Progenitor cell of endocrine pancreas (in vitro differentiated cells): ENCODE results near the gene TMEM119. TPM values are rescaled to one million over a fixed set of nuclear protein-coding genes. Genes with fewer than 3 reads are reported as not detected.
"Not testable (repeated sequence)": the region's sequence is repeated elsewhere in the genome, so short reads cannot be mapped to it uniquely, and the experiment has no call there.

Experiments used
- DNase-seq: peaks from one replicate; pipeline ENCODE4 v3.0.0; 2021; ENCODE audit warnings: low spot score; ENCODE audit not compliant: unreplicated experiment
- H3K27ac Mint-ChIP-seq: 2 replicates; pipeline ENCODE4 v1.8.0; 2021; ENCODE audit warnings: mild to moderate bottlenecking, moderate library complexity, mixed read lengths
- H3K27me3 Mint-ChIP-seq: 2 replicates; pipeline ENCODE4 v1.8.0; 2021; ENCODE audit warnings: mixed read lengths
- H3K36me3 Mint-ChIP-seq: 2 replicates; pipeline ENCODE4 v1.8.0; 2022; ENCODE audit warnings: mixed read lengths; ENCODE audit not compliant: insufficient read depth
- H3K4me1 Mint-ChIP-seq: 2 replicates; pipeline ENCODE4 v1.8.0; 2021; ENCODE audit warnings: low read depth, mixed read lengths
- H3K4me3 Mint-ChIP-seq: 2 replicates; pipeline ENCODE4 v1.8.0; 2021; ENCODE audit warnings: low read depth, mild to moderate bottlenecking, moderate library complexity, mixed read lengths
- H3K9me3 Mint-ChIP-seq: 2 replicates; pipeline ENCODE4 v1.8.0; 2021; ENCODE audit warnings: low read depth, mixed read lengths
- CTCF ChIP-seq: fragments of 200-600 bp; sonication (generic); IDR thresholded peaks from one replicate; pipeline ENCODE4 v1.5.0; 2021; ENCODE audit warnings: antibody characterized with exemption, mild to moderate bottlenecking; ENCODE audit not compliant: unreplicated experiment
- total RNA-seq: library from RNA; stranded (reverse); gene quantifications from 2 replicates; pipeline ENCODE4 v1.2.1, GENCODE V29; 2021

TMEM119 gene
- total RNA-seq, 1 donor from 2014 or later, result not detected

GRCh38 chr12:108575199-108575912, 22.5 kb downstream of the TMEM119 start:
- peaks cover 15% of the 10 kb centered on the region for H3K27me3 Mint-ChIP-seq
- H3K4me3 Mint-ChIP-seq, result no peak overlapping the region
- no peak overlapping the region for H3K27ac Mint-ChIP-seq
- no peaks in the 10 kb centered on the region for H3K36me3 Mint-ChIP-seq
- no peak for TF ChIP-seq CTCF
- H3K4me1 Mint-ChIP-seq, result no peaks in the 10 kb centered on the region
- DNase-seq, result no peak
- no peaks in the 10 kb centered on the region for H3K9me3 Mint-ChIP-seq

- not testable (repeated sequence) for H3K4me3 Mint-ChIP-seq, H3K27ac Mint-ChIP-seq, H3K36me3 Mint-ChIP-seq, H3K4me1 Mint-ChIP-seq, DNase-seq, H3K9me3 Mint-ChIP-seq
- peaks cover 15% of the 10 kb centered on the region for H3K27me3 Mint-ChIP-seq
Measured at GRCh38 chr12:108574276-108574675, 23.6 kb downstream of the TMEM119 start.

GRCh38 chr12:108573317-108573716, 24.6 kb downstream of the TMEM119 start:
- no peak for DNase-seq
- Mint-ChIP-seq H3K27me3 (peaks cover 15% of the 10 kb centered on the region), H3K9me3 (no peaks in the 10 kb centered on the region), H3K36me3 (peaks cover 5% of the 10 kb centered on the region), H3K27ac (no peak overlapping the region), H3K4me1 (no peaks in the 10 kb centered on the region), H3K4me3 (no peak overlapping the region)
- no peak for TF ChIP-seq CTCF

GRCh38 chr12:108572166-108572790, 25.6 kb downstream of the TMEM119 start:
- no peak for TF ChIP-seq CTCF
- Mint-ChIP-seq H3K36me3 (peaks cover 6% of the 10 kb centered on the region), H3K27me3 (peaks cover 15% of the 10 kb centered on the region), H3K27ac (no peak overlapping the region), H3K4me3 (no peak overlapping the region), H3K9me3 (no peaks in the 10 kb centered on the region), H3K4me1 (no peaks in the 10 kb centered on the region)
- DNase-seq, result no peak

- Mint-ChIP-seq H3K4me3 (no peak overlapping the region), H3K36me3 (peaks cover 9% of the 10 kb centered on the region), H3K27me3 (peaks cover 15% of the 10 kb centered on the region), H3K9me3 (no peaks in the 10 kb centered on the region), H3K4me1 (no peaks in the 10 kb centered on the region), H3K27ac (no peak overlapping the region)
- no peak for DNase-seq
- no peak for TF ChIP-seq CTCF
Measured at GRCh38 chr12:108571609-108572165, 26.2 kb downstream of the TMEM119 start.
